ENCODE results near the gene CCNC. TPM values are rescaled to one million over a fixed set of nuclear protein-coding genes. Genes with fewer than 3 reads are reported as not detected.

The CCNC gene
- total RNA-seq, 5 donors from 2014 or later (not counting 1 experiment from before 2014, with no cell fraction given) = 33.9 to 42.0 (median 39.1) TPM

GRCh38 chr6:99579781-99580180 is 11.3 kb upstream of the CCNC start:
- no peak for ATAC-seq (replicated peaks in 1 of 4)
- H3K4me1 Mint-ChIP-seq = peaks cover 0 to 3% (median 0%) of the 10 kb centered on the region in 3 donors
- 80% methylated on average over 1 of the region's 4 CpGs for WGBS (ENCODE audit: insufficient coverage)
- no peaks in the 10 kb centered on the region for H3K9me3 Mint-ChIP-seq
- no peak for DNase-seq
- H3K4me3 ChIP-seq (ENCODE audit: control insufficient read depth in 1 of 2, extremely low read depth in 1 of 2, low read length in 1 of 2) = no peak overlapping the region
- no peaks in the 10 kb centered on the region for H3K36me3 Mint-ChIP-seq
- no peaks in the 10 kb centered on the region for H3K4me1 ChIP-seq (ENCODE audit: control insufficient read depth in 1 of 2, extremely low read depth in 1 of 2, insufficient read depth in 2 of 2, low read length in 2 of 2)
- H3K9me3 ChIP-seq = no peaks in the 10 kb centered on the region
- peaks cover 37 to 39% of the 10 kb centered on the region in 2 donors for H3K27me3 Mint-ChIP-seq
- no peaks in the 10 kb centered on the region for H3K36me3 ChIP-seq (ENCODE audit: control insufficient read depth in 2 of 2, extremely low read depth in 1 of 2, insufficient read depth in 1 of 2, low read length in 1 of 2)
- no peak overlapping the region for H3K4me3 Mint-ChIP-seq
- no peak overlapping the region for H3K27ac ChIP-seq (ENCODE audit: low read length)
- ChIA-PET POLR2A (no interaction called here), CTCF (no interaction called here)
- H3K27me3 ChIP-seq (replicated peaks in 1 of 2; ENCODE audit: control insufficient read depth in 2 of 2, extremely low read depth in 1 of 2, insufficient read depth in 2 of 2, low read length in 1 of 2) = peaks cover 3 to 14% of the 10 kb centered on the region in 2 experiments
- H3K27ac Mint-ChIP-seq = no peak overlapping the region

- ATAC-seq (replicated peaks in 1 of 4) = no peak
- Mint-ChIP-seq H3K9me3 (no peaks in the 10 kb centered on the region), H3K27ac (no peak overlapping the region), H3K4me1 (peaks cover 0 to 10% (median 2%) of the 10 kb centered on the region in 3 donors), H3K4me3 (no peak overlapping the region), H3K27me3 (peaks cover 21 to 22% of the 10 kb centered on the region in 2 donors), H3K36me3 (no peaks in the 10 kb centered on the region)
- POLR2A ChIA-PET = interaction anchor here in 1 of 2 donors (0.6 kb wide), 1 partner anchor 173 kb away, joined by 3 read pairs; no protein-coding TSS in a partner anchor
- WGBS (ENCODE audit: insufficient coverage) = 92% methylated on average over 2 of the region's 2 CpGs
- CTCF ChIA-PET = interaction anchor here in 1 of 2 donors (0.6 kb wide), 1 partner anchor 134 kb away, joined by 3 read pairs; no protein-coding TSS in a partner anchor
- Histone ChIP-seq H3K9me3 (no peaks in the 10 kb centered on the region), H3K36me3 (ENCODE audit: control insufficient read depth in 2 of 2, extremely low read depth in 1 of 2, insufficient read depth in 1 of 2, low read length in 1 of 2) (no peaks in the 10 kb centered on the region), H3K27me3 (replicated peaks in 1 of 2; ENCODE audit: control insufficient read depth in 2 of 2, extremely low read depth in 1 of 2, insufficient read depth in 2 of 2, low read length in 1 of 2) (peaks cover 3 to 4% of the 10 kb centered on the region in 2 experiments), H3K27ac (ENCODE audit: low read length) (no peak overlapping the region), H3K4me3 (ENCODE audit: control insufficient read depth in 1 of 2, extremely low read depth in 1 of 2, low read length in 1 of 2) (no peak overlapping the region), H3K4me1 (ENCODE audit: control insufficient read depth in 1 of 2, extremely low read depth in 1 of 2, insufficient read depth in 2 of 2, low read length in 2 of 2) (no peaks in the 10 kb centered on the region)
- DNase-seq = no peak
Measured at GRCh38 chr6:99575544-99576227, 7.2 kb upstream of the CCNC start.

- Histone ChIP-seq H3K27ac (ENCODE audit: low read length) (no peak overlapping the region), H3K4me3 (ENCODE audit: control insufficient read depth in 1 of 2, extremely low read depth in 1 of 2, low read length in 1 of 2) (no peak overlapping the region), H3K36me3 (ENCODE audit: control insufficient read depth in 2 of 2, extremely low read depth in 1 of 2, insufficient read depth in 1 of 2, low read length in 1 of 2) (no peaks in the 10 kb centered on the region), H3K9me3 (no peaks in the 10 kb centered on the region), H3K4me1 (ENCODE audit: control insufficient read depth in 1 of 2, extremely low read depth in 1 of 2, insufficient read depth in 2 of 2, low read length in 2 of 2) (peaks cover 0 to 3% of the 10 kb centered on the region in 2 experiments), H3K27me3 (replicated peaks in 1 of 2; ENCODE audit: control insufficient read depth in 2 of 2, extremely low read depth in 1 of 2, insufficient read depth in 2 of 2, low read length in 1 of 2) (peaks cover 0 to 3% of the 10 kb centered on the region in 2 experiments)
- Mint-ChIP-seq H3K27ac (no peak overlapping the region), H3K36me3 (no peaks in the 10 kb centered on the region), H3K27me3 (peaks cover 10 to 14% of the 10 kb centered on the region in 2 donors), H3K4me1 (peaks cover 0 to 10% (median 2%) of the 10 kb centered on the region in 3 donors), H3K9me3 (no peaks in the 10 kb centered on the region), H3K4me3 (no peak overlapping the region)
- ChIA-PET POLR2A (interaction anchor here in 1 of 2 donors (0.6 kb wide), 1 partner anchor 120 kb away, joined by 6 read pairs; no protein-coding TSS in a partner anchor), CTCF (interaction anchor here in 1 of 2 donors (1.1 kb wide), 1 partner anchor 54 kb away, joined by 5 read pairs; no protein-coding TSS in a partner anchor)
- ATAC-seq (replicated peaks in 1 of 4) = no peak
- WGBS (ENCODE audit: insufficient coverage) = no CpG with 5 or more reads among the region's 2 CpGs
- no peak for DNase-seq
Measured at GRCh38 chr6:99573980-99574617, 5.6 kb upstream of the CCNC start.

GRCh38 chr6:99563056-99563723 is 5.3 kb downstream of the CCNC start:
- Histone ChIP-seq H3K4me3 (ENCODE audit: control insufficient read depth in 1 of 2, extremely low read depth in 1 of 2, low read length in 1 of 2) (no peak overlapping the region), H3K36me3 (ENCODE audit: control insufficient read depth in 2 of 2, extremely low read depth in 1 of 2, insufficient read depth in 1 of 2, low read length in 1 of 2) (peaks cover 0 to 20% of the 10 kb centered on the region in 2 donors), H3K4me1 (ENCODE audit: control insufficient read depth in 1 of 2, extremely low read depth in 1 of 2, insufficient read depth in 2 of 2, low read length in 2 of 2) (peaks cover 0 to 5% of the 10 kb centered on the region in 2 experiments), H3K27me3 (replicated peaks in 1 of 2; ENCODE audit: control insufficient read depth in 2 of 2, extremely low read depth in 1 of 2, insufficient read depth in 2 of 2, low read length in 1 of 2) (no peaks in the 10 kb centered on the region), H3K27ac (ENCODE audit: low read length) (no peak overlapping the region), H3K9me3 (no peaks in the 10 kb centered on the region)
- H3K27me3 Mint-ChIP-seq = no peaks in the 10 kb centered on the region
- H3K4me3 Mint-ChIP-seq = no peak overlapping the region
- H3K4me1 Mint-ChIP-seq = peaks cover 30 to 42% (median 40%) of the 10 kb centered on the region in 3 donors
- WGBS (ENCODE audit: insufficient coverage) = no CpG with 5 or more reads among the region's 4 CpGs
- ATAC-seq (replicated peaks in 1 of 4) (no peak), DNase-seq (no peak)
- H3K27ac Mint-ChIP-seq = no peak overlapping the region
- peaks cover 23% of the 10 kb centered on the region for H3K36me3 Mint-ChIP-seq
- ChIA-PET POLR2A (no interaction called here), CTCF (no interaction called here)
- no peaks in the 10 kb centered on the region for H3K9me3 Mint-ChIP-seq

- no peak for DNase-seq
- Histone ChIP-seq H3K9me3 (no peaks in the 10 kb centered on the region), H3K4me3 (ENCODE audit: control insufficient read depth in 1 of 2, extremely low read depth in 1 of 2, low read length in 1 of 2) (no peak overlapping the region), H3K36me3 (ENCODE audit: control insufficient read depth in 2 of 2, extremely low read depth in 1 of 2, insufficient read depth in 1 of 2, low read length in 1 of 2) (peaks cover 0 to 41% of the 10 kb centered on the region in 2 donors), H3K27me3 (replicated peaks in 1 of 2; ENCODE audit: control insufficient read depth in 2 of 2, extremely low read depth in 1 of 2, insufficient read depth in 2 of 2, low read length in 1 of 2) (no peaks in the 10 kb centered on the region), H3K27ac (ENCODE audit: low read length) (no peak overlapping the region), H3K4me1 (ENCODE audit: control insufficient read depth in 1 of 2, extremely low read depth in 1 of 2, insufficient read depth in 2 of 2, low read length in 2 of 2) (no peaks in the 10 kb centered on the region)
- no peaks in the 10 kb centered on the region for H3K27me3 Mint-ChIP-seq
- peaks cover 0 to 3% (median 0%) of the 10 kb centered on the region in 3 donors for H3K9me3 Mint-ChIP-seq
- ChIA-PET POLR2A (no interaction called here), CTCF (no interaction called here)
- H3K27ac Mint-ChIP-seq = no peak overlapping the region
- peaks cover 12 to 24% (median 18%) of the 10 kb centered on the region in 3 donors for H3K4me1 Mint-ChIP-seq
- no peak overlapping the region for H3K4me3 Mint-ChIP-seq
- no peak for ATAC-seq (replicated peaks in 1 of 4)
- peaks cover 41% of the 10 kb centered on the region for H3K36me3 Mint-ChIP-seq
- WGBS (ENCODE audit: insufficient coverage) = no CpG with 5 or more reads among the region's 4 CpGs
Measured at GRCh38 chr6:99560668-99561067, 7.8 kb downstream of the CCNC start.

- Histone ChIP-seq H3K4me1 (ENCODE audit: control insufficient read depth in 1 of 2, extremely low read depth in 1 of 2, insufficient read depth in 2 of 2, low read length in 2 of 2) (no peaks in the 10 kb centered on the region), H3K4me3 (ENCODE audit: control insufficient read depth in 1 of 2, extremely low read depth in 1 of 2, low read length in 1 of 2) (no peak overlapping the region), H3K27me3 (replicated peaks in 1 of 2; ENCODE audit: control insufficient read depth in 2 of 2, extremely low read depth in 1 of 2, insufficient read depth in 2 of 2, low read length in 1 of 2) (no peaks in the 10 kb centered on the region), H3K9me3 (no peaks in the 10 kb centered on the region), H3K36me3 (ENCODE audit: control insufficient read depth in 2 of 2, extremely low read depth in 1 of 2, insufficient read depth in 1 of 2, low read length in 1 of 2) (peaks cover 0 to 54% of the 10 kb centered on the region in 2 donors), H3K27ac (ENCODE audit: low read length) (no peak overlapping the region)
- no peak for DNase-seq
- H3K36me3 Mint-ChIP-seq = peaks cover 53% of the 10 kb centered on the region
- no peaks in the 10 kb centered on the region for H3K27me3 Mint-ChIP-seq
- POLR2A ChIA-PET = interaction anchor here (0.7 kb wide), 2 partner anchors 59 to 63 kb away, joined by 3 to 9 read pairs; no protein-coding TSS in a partner anchor
- CTCF ChIA-PET = interaction anchor here in 1 of 2 donors (0.6 to 0.7 kb wide), 2 partner anchors 9 to 322 kb away, joined by 5 to 9 read pairs; partner anchors contain the start of gene CCNC
- peaks cover 0 to 6% (median 0%) of the 10 kb centered on the region in 3 donors for H3K9me3 Mint-ChIP-seq
- no CpG with 5 or more reads among the region's 2 CpGs for WGBS (ENCODE audit: insufficient coverage)
- H3K4me3 Mint-ChIP-seq = no peak overlapping the region
- H3K27ac Mint-ChIP-seq = no peak overlapping the region
- H3K4me1 Mint-ChIP-seq = peaks cover 5 to 14% (median 11%) of the 10 kb centered on the region in 3 donors
- ATAC-seq (replicated peaks in 1 of 4) = no peak
Measured at GRCh38 chr6:99559057-99559456, 9.4 kb downstream of the CCNC start.

All from T-cell (primary cell).